H1 (cell line): ENCODE data around the gene KANSL2. TPM values are rescaled to one million over a fixed set of nuclear protein-coding genes. Genes with fewer than 3 reads are reported as not detected.

Experiments used
- BCL11A ChIP-seq, 2 experiments: IDR thresholded peaks; one replicate each; pipeline ENCODE4 v1.6.1; 2011; ENCODE audit warnings: low read depth in 2 of 2, low read length in 2 of 2, mild to moderate bottlenecking in 2 of 2
- PHF8 ChIP-seq: fragments of 200-600 bp; sonication (generic); conservative IDR thresholded peaks from 2 replicates; pipeline ENCODE4 v1.7.1; 2012; ENCODE audit warnings: low read depth, mild to moderate bottlenecking, inconsistent platforms, low read length, moderate library complexity
- SIRT6 ChIP-seq: IDR thresholded peaks from one replicate; pipeline ENCODE4 v1.7.1; 2012; ENCODE audit warnings: low read length, inconsistent platforms
- SRF ChIP-seq: IDR thresholded peaks from 2 replicates; pipeline ENCODE4 v1.6.1; 2011; ENCODE audit warnings: mild to moderate bottlenecking, low read depth, low read length, moderate library complexity
- polyA plus RNA-seq, 7 experiments: library from polyadenylated mRNA; depleted of rRNA in 3 of 7; stranded (reverse) in 5 of 7; unstranded in 2 of 7; fragments of >200 nt in 5 of 7; fragments of 200-250 nt in 2 of 7; gene quantifications; 1 replicate in 5 of 7; 2 replicates in 1 of 7; 4 replicates in 1 of 7; pipeline versions ENCODE4 v1.2.1 to v1.2.3, GENCODE V29; 2011 to 2013; ENCODE audit warnings: missing spikeins in 2 of 7, mixed read lengths in 2 of 7
- total RNA-seq: library from RNA; stranded (reverse); fragmentation: NEBNext Ultra II Directional; extraction: Animal tissue kit (Norgen Biotek cat#: 25700); gene quantifications from 2 replicates; pipeline ENCODE4 v1.2.1, GENCODE V29; 2021
- TF ChIP-seq, protein P1 (sequence below): fragments of 300-600 bp; sonication (generic); IDR thresholded peaks from 2 replicates; pipeline ENCODE4 v1.7.1; 2012; ENCODE audit warnings: low read length, moderate library complexity, mild to moderate bottlenecking, inconsistent platforms; ENCODE audit not compliant: insufficient replicate concordance

KANSL2 gene
- total and polyA plus RNA-seq, 2 of the 8 experiments (the other 6 are each of a cell fraction or from before 2014, with no cell fraction given), result 48.4 to 50.7 TPM

GRCh38 chr12:48631071-48631470, 51.0 kb downstream of the KANSL2 start (continued):
- TF ChIP-seq, protein P1, sequence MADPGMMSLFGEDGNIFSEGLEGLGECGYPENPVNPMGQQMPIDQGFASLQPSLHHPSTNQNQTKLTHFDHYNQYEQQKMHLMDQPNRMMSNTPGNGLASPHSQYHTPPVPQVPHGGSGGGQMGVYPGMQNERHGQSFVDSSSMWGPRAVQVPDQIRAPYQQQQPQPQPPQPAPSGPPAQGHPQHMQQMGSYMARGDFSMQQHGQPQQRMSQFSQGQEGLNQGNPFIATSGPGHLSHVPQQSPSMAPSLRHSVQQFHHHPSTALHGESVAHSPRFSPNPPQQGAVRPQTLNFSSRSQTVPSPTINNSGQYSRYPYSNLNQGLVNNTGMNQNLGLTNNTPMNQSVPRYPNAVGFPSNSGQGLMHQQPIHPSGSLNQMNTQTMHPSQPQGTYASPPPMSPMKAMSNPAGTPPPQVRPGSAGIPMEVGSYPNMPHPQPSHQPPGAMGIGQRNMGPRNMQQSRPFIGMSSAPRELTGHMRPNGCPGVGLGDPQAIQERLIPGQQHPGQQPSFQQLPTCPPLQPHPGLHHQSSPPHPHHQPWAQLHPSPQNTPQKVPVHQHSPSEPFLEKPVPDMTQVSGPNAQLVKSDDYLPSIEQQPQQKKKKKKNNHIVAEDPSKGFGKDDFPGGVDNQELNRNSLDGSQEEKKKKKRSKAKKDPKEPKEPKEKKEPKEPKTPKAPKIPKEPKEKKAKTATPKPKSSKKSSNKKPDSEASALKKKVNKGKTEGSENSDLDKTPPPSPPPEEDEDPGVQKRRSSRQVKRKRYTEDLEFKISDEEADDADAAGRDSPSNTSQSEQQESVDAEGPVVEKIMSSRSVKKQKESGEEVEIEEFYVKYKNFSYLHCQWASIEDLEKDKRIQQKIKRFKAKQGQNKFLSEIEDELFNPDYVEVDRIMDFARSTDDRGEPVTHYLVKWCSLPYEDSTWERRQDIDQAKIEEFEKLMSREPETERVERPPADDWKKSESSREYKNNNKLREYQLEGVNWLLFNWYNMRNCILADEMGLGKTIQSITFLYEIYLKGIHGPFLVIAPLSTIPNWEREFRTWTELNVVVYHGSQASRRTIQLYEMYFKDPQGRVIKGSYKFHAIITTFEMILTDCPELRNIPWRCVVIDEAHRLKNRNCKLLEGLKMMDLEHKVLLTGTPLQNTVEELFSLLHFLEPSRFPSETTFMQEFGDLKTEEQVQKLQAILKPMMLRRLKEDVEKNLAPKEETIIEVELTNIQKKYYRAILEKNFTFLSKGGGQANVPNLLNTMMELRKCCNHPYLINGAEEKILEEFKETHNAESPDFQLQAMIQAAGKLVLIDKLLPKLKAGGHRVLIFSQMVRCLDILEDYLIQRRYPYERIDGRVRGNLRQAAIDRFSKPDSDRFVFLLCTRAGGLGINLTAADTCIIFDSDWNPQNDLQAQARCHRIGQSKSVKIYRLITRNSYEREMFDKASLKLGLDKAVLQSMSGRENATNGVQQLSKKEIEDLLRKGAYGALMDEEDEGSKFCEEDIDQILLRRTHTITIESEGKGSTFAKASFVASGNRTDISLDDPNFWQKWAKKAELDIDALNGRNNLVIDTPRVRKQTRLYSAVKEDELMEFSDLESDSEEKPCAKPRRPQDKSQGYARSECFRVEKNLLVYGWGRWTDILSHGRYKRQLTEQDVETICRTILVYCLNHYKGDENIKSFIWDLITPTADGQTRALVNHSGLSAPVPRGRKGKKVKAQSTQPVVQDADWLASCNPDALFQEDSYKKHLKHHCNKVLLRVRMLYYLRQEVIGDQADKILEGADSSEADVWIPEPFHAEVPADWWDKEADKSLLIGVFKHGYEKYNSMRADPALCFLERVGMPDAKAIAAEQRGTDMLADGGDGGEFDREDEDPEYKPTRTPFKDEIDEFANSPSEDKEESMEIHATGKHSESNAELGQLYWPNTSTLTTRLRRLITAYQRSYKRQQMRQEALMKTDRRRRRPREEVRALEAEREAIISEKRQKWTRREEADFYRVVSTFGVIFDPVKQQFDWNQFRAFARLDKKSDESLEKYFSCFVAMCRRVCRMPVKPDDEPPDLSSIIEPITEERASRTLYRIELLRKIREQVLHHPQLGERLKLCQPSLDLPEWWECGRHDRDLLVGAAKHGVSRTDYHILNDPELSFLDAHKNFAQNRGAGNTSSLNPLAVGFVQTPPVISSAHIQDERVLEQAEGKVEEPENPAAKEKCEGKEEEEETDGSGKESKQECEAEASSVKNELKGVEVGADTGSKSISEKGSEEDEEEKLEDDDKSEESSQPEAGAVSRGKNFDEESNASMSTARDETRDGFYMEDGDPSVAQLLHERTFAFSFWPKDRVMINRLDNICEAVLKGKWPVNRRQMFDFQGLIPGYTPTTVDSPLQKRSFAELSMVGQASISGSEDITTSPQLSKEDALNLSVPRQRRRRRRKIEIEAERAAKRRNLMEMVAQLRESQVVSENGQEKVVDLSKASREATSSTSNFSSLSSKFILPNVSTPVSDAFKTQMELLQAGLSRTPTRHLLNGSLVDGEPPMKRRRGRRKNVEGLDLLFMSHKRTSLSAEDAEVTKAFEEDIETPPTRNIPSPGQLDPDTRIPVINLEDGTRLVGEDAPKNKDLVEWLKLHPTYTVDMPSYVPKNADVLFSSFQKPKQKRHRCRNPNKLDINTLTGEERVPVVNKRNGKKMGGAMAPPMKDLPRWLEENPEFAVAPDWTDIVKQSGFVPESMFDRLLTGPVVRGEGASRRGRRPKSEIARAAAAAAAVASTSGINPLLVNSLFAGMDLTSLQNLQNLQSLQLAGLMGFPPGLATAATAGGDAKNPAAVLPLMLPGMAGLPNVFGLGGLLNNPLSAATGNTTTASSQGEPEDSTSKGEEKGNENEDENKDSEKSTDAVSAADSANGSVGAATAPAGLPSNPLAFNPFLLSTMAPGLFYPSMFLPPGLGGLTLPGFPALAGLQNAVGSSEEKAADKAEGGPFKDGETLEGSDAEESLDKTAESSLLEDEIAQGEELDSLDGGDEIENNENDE, result no peak
- TF ChIP-seq SRF (no peak), SIRT6 (no peak), BCL11A (IDR thresholded peaks at IDR 0.05; ENCODE audit: low read depth in 2 of 2, low read length in 2 of 2) (no peak), PHF8 (no peak)
